MM.1S (cell line): Measurements from ENCODE around the gene NOMO2.
"Not testable (repeated sequence)": the region's sequence is repeated elsewhere in the genome, so short reads cannot be mapped to it uniquely, and the experiment has no call there.

Source experiments
- CTCF ChIP-seq: fragments of 300-600 bp; sonication (generic); IDR thresholded peaks from 2 replicates; pipeline ENCODE4 v1.5.1; 2016; ENCODE audit warnings: antibody characterized with exemption, low read length, mixed read lengths
- EZH2 ChIP-seq: fragments of 300-600 bp; sonication (generic); optimal IDR thresholded peaks from 2 replicates; pipeline ENCODE3; 2017; ENCODE audit warnings: low read depth, mild to moderate bottlenecking, antibody characterized with exemption, low read length, mixed read lengths
- EZH2phosphoT487 ChIP-seq: fragments of 300-600 bp; sonication (generic); IDR thresholded peaks from 2 replicates; pipeline ENCODE4 v1.6.1; 2018; ENCODE audit warnings: antibody characterized with exemption, low read length

- not testable (repeated sequence) for TF ChIP-seq CTCF, EZH2, EZH2phosphoT487
These were observed 175.4 kb downstream of the NOMO2 start for GRCh38 chr16:18386517-18386916.
